Astrocyte of the hippocampus (primary cell): Measurements from ENCODE around the gene ITGA5.
A peak's percentile ranks its signal among the peaks of the same experiment; 100 is the strongest.
"Not testable (repeated sequence)": the region's sequence is repeated elsewhere in the genome, so short reads cannot be mapped to it uniquely, and the experiment has no call there.

Source experiments
- DNase-seq: peaks from one replicate; pipeline ENCODE4 v3.0.0; 2011; ENCODE audit warnings: low read depth, low spot score

Gene ITGA5

DNA sequence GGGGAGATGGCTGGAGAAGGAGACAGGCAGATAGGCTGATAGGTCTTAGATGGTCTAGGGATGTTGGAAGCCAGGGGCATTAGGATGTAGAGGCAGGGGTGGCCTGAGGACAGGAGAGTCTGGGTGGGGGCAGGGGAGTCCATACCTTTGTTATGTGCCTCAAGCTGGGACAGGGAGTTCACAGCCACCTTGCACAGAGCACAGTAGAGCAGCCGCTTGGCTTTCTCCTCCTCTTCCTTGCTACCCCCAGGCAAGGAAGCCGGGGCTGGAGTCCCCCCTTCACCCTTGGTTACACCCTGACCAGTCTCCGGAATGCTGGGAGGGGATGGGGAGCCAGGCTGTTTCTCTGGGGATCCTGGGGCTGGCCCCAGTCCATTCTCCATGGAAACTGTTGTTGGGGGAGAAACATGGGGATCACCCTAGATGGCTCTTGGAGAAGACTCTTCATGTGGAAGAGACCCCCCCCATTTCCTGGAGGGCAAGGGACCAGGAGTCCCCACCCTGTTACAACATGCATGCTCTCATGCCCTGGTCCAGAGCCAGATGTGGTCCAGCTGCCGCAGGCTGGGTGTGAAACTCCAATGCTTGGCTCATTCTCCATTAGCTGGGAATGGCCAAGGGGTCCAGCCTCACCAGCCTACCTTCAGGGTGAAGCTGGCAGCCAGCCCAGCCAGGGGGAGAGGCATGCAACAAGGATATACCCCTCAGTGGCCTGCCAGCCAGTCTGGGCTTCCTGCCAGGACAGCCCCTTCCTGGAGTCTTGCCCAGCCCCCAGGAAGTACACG, 47.5 kb downstream of the ITGA5 start:
- DNase-seq: peak; percentile 52

DNA sequence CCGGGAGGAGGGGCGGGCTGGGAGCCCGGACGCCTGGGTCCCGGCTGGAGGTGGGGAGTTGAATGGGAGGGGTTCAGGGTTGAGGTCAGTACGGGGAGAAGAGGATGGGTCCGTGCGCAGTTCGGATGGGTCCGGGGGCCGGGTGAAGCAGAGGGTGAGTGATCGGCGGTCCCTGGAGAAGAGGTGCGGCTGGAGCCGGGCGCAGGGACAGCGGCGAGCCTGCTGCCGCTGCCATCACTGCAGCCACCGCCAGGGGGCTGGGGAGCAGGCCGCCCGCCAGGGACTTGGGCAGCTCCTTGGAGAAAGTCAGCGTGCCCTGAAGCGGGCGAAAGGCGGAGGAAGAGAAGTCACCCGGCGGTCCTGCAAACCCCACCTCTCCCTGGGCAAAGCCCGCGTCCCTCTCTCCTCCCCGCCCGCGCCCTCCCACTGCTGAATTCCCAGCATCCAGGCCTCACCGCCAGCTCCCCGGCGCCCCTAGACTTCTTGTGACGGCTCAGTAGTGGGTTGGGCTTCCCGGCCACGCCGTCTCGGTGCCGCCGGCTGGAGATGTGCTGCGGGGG, 48.8 kb downstream of the ITGA5 start:
- peak; percentile 94 for DNase-seq

DNA sequence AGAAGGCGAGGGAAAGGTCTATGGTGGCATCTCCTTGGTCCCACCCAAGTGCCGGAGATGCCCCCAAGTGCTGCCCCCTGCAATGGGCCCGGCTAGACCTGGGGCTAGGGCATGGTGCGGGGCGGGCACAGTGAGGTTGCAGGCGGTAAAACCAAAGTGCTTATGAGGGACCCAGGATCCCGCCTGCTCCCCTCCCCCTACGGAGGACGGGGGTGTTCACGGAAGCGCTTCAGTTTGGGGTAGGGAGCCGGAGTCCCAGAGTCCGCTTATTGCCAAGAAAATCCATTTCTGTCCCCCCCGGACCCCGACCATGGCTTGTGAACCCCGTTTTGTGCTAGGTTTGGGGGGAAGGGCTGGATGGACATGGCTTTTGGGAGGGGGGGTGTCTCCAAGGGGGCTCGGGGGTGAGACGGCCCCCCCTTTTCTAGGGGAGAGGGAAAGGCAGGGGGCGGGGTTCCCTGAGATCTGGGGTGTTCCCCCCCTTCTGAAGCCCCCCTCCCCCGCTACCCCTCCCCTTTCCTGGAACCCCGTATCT, 49.4 kb downstream of the ITGA5 start:
- DNase-seq: no peak

DNA sequence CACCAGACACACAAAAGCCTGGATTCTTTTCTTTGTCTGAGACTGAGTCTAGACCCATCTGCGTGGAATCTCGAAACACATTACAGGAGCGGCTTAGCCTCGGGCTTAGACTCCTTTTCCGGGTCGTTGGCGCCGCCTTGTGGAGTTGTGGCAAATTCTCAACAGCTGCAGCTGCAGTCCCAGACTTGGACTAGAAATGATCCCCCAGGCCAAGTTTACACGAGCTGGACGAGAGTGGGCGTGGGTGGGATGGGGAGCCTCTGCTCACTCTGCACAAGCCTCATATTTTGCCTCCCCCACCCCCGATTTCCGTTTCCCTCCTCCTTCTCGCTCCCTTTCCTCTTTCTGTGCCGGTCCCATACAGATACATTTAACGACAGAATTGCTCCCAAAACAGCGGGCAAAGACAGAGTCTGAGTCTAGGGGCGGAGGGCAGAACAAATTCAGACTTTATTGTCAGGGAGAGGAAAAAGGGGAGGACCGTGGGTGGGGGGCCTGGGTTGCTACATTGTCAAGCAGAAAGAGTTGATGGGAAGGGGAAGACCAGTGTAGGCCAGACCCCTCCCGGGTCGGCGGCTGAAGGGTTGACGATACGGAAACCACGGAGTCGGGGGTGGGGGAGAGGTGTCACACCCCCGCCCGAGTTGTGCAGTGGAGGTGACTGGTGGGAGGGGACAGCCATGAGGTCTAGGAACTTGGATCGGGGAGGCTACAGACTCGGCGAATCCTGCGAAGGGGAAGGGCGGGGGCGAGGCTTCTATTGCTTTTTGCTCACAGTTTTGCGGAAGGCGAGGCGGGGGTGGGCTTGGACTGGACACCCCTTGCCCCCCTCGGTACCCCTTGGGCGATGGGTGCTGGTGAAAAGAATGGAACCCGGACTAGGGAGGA, 50.1 kb downstream of the ITGA5 start:
- DNase-seq: peak; percentile 93

DNA sequence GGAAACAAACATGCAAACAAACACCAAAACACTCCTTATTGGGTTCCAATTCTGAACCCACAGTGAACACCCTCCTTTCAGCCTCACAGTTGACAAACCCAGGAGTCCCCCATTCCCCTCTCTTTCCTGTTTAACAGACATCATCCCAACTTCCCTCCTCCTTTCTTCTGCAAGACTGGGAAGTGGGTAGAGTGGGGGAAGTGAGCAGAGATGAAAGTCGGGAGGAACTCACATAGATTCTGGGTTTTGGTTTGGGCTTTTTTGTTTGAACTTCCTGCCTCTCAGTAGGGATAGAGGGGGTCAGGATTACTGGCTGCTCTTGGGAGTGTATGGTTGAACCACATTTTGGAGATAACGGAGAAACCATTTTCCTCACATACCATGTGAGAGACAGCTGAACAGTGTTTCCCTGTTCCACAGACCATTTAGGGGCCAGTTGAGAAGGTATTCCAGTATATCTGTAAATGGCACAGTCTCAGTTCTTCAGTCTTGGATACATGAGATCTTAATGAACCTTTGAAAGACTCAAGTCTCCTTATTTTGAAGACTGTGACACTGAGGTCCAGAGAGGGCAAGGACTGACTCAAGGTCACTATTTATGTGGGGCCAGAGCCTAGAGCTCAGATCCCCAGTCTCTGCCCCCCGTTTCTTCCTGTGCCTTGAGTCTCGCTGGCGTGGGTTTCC, 50.9 kb downstream of the ITGA5 start:
- no peak for DNase-seq

DNA sequence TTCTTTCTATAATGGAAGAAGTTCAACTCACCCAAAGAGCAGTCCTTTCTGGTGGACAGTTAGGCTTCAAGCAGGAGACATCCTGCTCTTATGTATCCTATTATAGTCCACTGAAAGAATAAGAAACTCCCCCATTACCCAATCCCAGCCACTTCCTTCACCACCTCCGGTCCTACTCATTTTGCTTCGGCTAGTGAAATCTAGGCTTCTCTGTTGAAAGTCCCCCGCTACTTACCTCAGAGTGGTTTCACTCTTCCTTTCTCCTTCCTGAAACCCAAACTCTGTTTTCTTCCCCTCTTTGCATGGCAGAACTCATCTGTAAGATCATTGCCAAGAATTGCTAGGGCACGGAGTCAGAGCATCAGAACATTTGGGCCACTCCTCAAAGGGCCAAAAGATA, 54.7 kb downstream of the ITGA5 start, which contains the start of gene GPR84:
Gene GPR84, minus strand, starts transcription at position 74 of the 400 bp plus-strand sequence. CDS start 635 bp downstream, outside the sequence.
- DNase-seq: no peak

DNA sequence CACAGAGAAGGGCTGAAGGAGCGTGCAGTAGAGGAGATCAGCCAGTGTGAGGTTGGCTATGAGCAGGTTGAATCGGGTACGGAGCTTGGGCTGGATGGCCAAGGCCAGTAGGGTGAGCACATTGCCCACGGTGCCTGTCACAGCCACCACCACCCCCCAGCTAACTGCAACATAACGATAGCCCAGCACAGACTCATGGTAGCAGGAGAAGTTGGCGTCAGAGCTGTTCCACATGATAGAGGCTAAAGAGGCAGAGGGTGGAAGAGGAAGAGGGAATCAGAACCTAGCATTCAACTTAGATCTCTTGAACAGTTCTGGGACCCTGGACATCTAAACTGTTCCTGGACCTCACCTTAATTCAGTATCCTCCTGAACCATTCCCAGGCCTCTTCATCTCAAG, 55.4 kb downstream of the ITGA5 start:
- DNase-seq: no peak

DNA sequence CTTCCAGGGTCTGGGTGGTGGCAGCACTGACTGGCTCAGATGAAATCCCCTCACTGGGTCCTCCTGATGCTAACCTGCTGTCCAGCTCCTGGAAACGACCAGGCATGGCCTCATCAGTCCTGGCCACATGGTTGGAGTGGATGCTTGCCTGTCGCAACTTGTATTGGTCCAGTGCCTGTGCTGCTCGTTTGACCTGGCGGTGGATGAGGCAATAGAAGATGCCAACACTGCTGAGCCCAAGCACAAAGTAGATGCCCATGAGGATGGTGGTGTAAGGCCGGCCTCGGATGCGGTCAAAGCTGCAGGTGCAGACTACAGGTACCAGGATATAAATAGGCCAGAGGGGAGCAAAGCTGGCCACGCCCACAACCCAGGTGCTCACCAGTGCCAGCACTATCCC, 56.0 kb downstream of the ITGA5 start:
- DNase-seq: no peak

DNA sequence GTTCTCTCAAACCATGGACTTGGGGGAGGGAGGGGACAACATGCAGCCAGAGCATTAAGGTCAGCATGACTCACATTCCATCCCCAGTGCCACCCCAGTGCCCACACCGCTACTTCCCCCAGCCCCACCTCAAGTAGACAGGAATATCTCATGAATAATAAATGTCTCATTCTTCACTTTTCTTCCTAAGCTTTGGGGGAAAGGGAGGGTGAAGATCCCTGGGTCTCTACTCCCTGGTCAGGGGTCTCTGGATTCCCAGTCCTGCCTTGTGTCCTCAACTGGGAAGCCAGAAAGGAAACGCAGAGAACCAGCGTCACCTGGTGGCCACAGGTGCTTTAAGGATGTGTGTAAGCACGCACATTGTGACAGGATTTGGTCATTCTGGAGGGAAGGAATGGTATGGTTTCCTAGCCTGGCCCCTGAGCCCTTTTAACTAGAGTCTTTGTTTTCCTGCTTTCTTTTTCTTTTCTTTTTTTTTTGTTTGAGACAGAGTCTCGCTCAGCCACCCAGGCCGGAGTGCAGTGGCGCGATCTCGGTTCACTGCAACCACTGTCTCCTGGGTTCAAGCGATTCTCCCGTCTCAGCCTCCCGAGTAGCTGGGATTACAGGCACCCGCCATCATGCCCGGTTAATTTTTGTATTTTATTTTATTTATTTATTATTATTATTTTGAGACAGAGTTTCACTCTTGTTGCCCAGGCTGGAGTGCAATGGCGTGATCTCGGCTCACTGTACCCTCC, 58.2 kb downstream of the ITGA5 start:
- DNase-seq: peak; percentile 92

DNA sequence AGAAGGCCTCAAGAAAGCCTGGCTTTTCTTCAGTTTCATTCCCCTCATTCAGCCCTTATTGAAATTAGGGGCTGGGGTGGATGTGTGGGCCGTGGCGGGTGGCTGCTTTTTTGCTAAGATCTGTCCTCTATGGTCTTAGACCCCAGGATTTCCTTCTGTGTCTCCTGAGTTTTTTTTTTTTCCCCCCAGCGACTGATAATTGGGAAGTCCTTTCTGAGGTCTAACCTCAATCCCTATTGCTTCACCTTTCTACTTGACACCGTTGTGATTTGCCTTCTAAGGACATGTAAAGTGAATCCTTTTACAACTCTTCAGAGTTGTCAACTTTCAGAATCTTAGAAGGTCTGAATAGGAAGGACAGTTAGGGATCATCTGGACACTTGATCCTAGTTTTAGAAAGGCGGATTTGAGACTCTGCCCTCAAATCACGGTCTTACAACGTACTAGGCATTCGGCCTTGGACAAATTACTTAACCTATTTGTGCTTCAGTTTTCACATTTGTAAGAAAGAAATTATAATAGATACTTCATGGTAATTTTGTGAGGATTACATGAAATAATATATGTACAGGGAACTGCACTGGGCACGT, 59.2 kb downstream of the ITGA5 start:
- no peak for DNase-seq

DNA sequence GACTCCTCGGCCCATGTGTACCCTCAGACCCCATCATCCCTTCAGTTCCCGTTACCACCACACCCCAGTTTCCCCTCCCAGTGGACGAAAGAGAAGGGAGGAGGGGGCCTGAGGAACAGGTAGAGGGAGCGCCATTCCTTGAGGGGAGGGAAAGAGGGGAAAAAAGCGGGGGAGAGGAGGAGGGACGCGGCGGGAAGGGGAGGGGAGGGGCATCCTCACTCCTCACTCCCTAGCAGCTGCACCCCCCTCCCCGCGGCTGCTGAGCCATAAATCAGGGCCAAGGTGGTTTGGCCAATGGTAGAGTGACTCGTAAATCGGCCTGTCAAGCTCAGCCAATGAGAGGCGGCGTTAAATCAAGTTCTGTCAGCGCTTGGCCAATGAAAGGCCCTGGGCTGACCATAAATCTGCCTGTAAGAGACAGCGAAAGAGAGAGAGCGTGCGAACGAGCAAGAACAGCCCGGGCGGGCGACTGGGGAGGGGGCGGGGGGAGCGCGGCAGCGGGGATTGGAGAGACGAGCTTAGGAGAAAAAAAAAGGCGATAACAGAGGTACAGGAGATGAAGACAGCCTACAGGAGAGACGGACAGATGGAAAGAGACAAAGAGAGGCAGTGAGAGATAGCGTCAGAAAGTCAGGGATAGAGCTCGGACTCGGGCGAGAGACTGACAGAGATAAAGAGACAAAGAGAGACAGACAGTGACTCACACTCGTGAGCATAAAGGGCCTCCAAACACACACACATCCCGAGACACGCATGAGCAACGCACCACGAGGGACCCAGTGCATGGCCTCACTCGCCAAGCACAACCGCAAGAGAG, 59.9 kb downstream of the ITGA5 start:
- peak; percentile 99 for DNase-seq

DNA sequence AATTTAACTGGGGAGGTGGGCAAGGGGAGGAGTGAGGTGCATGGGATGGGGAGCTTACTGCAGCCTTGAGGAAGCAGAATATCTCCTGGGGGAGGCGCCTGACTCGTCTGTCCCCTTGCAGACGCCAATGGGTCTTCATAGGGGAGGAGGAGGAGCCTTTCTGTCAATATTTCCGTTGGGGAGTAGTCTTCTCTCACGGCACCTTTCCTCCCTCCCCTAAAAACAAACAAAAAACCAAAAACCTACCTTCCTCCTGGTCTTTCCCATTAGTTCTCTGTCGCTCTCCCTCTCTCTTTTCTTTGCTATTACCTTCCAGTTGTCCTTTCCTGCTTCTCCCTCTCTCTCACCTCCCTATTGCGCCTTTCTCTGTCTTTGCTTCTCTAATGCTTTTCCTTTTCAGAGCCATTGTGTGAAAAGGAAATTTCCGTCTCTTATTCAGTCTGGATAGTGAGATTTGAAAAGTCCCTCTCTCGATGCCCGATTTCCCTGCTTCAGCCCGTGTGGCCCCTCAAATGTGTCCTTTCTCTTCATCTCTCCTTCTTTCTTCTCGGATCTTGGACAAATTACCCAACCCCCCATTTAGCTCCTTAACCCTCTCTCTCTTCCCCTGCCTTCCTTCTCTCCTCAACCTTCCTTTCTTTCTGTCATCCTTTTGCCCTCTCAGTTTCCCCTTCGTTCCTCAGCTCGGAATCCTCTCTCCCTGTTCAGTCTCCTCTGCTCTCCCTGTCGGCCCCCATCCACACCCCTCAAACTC, 60.7 kb downstream of the ITGA5 start:
- DNase-seq: no peak

DNA sequence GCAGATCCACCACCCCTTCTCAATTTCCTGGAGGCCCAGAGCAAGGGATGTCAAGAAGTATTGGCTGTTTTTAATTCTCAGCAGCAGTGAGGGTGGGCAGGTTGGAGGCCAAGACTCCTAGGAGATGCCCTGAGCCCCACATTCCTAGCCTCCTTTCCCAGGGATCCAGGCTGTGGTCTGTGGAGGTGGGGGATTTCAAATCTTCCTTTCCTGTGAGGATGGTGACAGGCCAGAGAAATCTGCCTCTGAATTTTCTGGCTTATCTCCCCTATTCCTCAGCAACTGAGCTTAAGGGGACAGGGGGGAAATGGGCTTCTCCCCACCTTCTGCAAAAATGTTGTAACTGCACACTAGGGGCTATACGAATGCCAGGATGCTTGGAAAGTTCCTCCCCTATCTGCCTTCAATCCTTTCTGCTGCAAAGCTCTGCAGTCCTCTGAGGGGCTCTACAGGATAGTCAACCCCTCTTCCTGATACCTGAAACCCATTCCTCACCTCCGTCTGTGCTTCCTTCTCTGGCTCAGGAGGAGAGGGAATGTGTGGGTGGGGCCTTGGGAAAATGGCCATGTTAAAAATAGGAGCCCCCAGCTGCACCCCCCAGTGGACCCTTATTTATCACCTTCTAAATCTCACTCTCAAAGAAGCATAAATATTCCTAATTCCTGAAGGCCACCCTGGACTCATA, 61.4 kb downstream of the ITGA5 start:
- DNase-seq: no peak

DNA sequence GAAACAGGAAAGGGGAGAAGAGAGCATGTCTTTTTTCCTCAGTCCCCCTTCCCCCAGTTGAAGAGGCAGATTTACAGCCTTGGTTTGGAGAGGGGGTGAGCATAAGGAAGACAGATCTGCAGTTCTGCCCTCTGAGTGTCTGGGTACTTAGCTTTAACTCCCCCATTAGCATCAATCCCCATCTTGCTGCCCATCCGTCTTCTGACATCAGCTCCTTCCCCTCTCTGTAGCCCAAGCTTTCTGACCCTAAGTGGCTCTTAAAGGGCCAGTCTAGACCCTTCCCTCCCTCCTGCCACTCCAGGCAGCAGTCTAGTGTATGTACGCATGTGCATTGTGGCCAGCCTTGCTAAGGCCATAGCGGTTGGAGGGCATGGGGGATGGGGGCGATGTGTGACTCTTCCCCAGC, 62.1 kb downstream of the ITGA5 start:
- DNase-seq: no peak

DNA sequence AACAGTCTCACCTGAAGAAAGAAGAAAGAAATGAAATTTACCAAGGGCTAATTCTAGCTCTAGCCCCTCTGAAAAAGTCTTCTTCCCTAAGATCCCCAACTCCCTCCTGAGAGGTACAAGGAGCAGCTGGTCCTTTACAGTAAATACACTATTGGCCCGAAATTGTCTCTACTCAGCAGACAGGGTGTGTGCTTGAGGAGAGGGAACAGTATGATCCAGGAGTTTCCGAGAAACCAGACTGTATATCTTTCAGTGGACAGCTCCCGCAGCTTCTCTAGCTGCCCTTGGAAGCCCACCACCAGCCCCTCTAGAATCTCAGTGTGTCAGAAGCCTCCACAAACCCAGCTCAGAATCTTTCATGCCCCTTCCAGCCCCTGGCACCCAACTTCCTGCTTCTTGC, 62.8 kb downstream of the ITGA5 start:
- no peak for DNase-seq

DNA sequence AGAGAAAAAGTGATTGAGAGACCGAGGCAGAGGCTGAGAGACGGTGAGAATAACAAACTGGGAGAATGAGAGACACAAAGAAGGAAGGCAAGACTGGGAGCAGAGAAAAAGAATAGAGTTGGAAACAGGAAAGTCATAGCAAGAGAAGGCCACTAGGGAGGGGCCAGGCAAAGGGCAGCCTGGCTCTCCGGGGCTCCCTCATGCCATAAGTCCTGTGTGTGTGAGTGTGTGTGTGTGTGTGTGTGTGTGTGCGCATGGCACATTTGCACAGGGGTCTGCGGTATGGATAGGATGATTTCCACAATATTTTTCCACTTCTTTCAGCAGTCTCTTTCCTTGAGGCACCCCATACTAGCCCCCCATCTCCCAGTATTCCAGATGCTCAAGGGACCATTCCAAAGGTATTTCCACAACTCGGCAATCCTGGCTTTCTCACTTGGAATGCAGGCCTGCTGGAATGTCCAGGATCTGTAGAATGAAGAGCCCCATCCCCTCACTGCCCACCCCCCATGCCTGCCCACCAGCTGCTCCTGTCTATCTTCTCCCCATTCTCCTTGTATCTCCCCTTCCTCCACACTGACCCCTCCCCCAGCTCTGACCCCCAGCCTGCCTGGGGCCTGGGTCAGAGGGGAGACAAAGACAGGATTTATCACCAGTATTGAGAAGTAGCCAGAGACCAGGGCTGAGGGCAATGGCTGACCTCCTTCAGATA, 63.8 kb downstream of the ITGA5 start:
- DNase-seq: no peak

DNA sequence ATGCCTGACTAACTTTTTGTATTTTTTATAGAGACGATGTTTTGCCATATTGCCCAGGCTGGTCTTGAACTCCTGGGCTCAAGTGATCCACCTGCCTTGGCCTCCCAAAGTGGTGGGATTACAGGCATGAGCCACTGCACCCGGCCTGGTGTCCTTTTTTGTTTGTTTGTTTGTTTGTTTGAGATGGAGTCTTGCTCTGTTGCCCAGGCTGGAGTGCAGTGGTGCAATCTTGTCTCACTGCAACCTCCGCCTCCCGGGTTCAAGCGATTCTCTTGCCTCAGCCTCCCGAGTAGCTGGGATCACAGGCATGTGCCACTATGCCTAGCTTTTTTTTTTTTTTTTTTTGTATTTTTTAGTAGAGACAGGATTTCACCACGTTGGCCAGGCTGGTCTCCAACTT, 64.8 kb downstream of the ITGA5 start:
- not testable (repeated sequence) for DNase-seq
